Neuron (in vitro differentiated cells): ENCODE data around the gene HINT1.

Experiments used
- H2AFZ ChIP-seq: one replicate; pipeline ENCODE4 v1.6.1; 2013; ENCODE audit warnings: low read depth, mild to moderate bottlenecking, inconsistent platforms, low read length, moderate library complexity
- H3K27me3 ChIP-seq: one replicate; pipeline ENCODE4 v1.6.1; 2013; ENCODE audit warnings: low read length; ENCODE audit not compliant: insufficient read depth
- H3K36me3 ChIP-seq: one replicate; pipeline ENCODE4 v1.6.1; 2013; ENCODE audit warnings: low read length; ENCODE audit not compliant: insufficient read depth
- H3K4me1 ChIP-seq: one replicate; pipeline ENCODE4 v1.6.1; 2013; ENCODE audit warnings: low read length; ENCODE audit not compliant: insufficient read depth
- H3K4me3 ChIP-seq: 2 replicates; pipeline ENCODE4 v1.5.1; 2013; ENCODE audit warnings: mild to moderate bottlenecking, low read length, moderate library complexity
- H3K9me3 ChIP-seq: one replicate; pipeline ENCODE4 v1.6.1; 2013; ENCODE audit warnings: low read length

HINT1 gene

DNA sequence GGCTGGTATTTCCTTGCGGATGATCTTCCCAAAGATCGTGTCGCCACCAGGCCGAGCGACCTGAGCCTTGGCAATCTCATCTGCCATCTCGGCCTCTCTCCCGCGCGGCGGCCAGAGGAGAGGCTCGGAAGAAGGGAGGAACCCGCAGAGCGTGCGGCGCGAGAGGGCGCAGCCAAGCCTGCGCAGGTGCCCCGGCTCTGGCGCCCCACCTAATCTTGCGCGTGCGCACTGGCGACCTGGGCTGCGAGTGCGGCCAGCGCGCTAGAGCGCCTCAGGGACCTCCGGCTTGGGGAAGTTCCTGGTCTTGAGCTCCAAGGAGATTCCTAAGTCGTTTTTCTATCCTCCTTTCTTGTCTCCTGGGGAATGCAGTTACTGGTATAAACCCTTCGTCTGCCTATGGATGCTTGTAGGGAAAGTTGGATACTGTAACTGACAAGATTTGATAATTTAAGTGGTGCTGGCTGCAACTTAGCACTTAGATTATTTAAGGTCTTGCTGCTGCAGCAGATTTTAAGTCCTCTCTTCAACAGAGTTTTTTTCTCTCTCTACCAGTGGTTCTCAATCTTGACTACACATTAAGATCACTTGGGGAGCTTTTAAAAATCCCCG lies at the start of gene HINT1:
HINT1 (minus strand) TSS at position 138 of the 609 bp plus-strand sequence; CDS start at position 87, 51 bp downstream.
- H3K27me3 ChIP-seq, result no peaks in the 10 kb centered on the region
- H3K4me3 ChIP-seq, result peak within 1 kb of the TSS; percentile 94
- peaks cover 24% of the 10 kb centered on the region for H3K36me3 ChIP-seq
- peaks cover 10% of the 10 kb centered on the region for H3K4me1 ChIP-seq
- H2AFZ ChIP-seq, result peak within 1 kb of the TSS; percentile 99
- no peaks in the 10 kb centered on the region for H3K9me3 ChIP-seq

- H3K9me3 ChIP-seq, result no peaks in the 10 kb centered on the region
- no peak overlapping the region for H3K4me3 ChIP-seq
- H3K36me3 ChIP-seq, result no peaks in the 10 kb centered on the region
- peaks cover 11% of the 10 kb centered on the region for H3K4me1 ChIP-seq
- peak overlapping the region; percentile 5 for H2AFZ ChIP-seq
- no peaks in the 10 kb centered on the region for H3K27me3 ChIP-seq
Measured at GRCh38 chr5:131214609-131215227, 49.7 kb upstream of the HINT1 start.

DNA sequence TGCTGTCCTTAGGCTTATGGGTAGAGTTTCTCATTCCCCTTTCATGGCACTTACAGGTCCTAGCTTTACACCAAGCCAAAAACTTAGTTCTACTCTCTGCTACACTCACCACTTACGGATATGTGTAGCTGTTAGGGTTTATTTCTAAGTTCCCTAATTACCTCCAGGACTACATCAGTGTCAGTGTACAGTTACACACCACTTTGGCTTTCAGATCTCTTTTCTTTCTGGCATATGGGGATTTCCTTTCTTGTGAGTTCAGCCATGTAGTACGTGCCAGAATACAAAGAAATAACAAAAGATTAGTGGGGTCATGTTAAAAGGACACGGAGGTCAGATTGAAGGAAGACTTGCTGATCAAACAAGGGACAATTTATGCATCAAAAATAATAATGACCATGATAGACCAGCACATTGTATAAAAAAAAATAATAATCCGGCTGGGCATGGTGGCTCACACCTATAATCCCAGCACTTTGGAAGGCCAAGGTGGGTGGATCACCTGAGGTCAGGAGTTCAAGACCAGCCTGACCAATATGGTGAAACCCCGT lies 47.5 kb upstream of the HINT1 start:
- no peaks in the 10 kb centered on the region for H3K36me3 ChIP-seq
- no peaks in the 10 kb centered on the region for H3K9me3 ChIP-seq
- no peaks in the 10 kb centered on the region for H3K27me3 ChIP-seq
- no peak overlapping the region for H3K4me3 ChIP-seq
- peaks cover 11% of the 10 kb centered on the region for H3K4me1 ChIP-seq
- H2AFZ ChIP-seq, result no peak overlapping the region

DNA sequence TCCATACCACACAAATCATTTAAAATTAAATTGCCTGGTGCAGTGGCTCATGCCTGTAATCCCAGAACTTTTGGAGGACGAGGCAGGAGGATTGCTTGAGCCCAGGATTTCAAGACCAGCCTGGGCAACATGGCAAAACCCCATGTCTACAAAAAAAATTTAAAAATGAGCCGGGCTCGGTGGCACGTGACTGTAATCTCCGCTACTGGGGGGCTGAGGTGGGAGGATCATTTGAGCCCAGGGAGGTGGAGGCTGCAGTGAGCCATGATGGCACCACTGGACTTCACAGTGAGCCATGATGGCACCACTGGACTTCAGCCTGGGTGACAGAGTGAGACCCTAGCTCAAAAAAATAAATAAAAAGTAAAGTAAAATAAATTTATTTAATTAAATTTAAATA lies 46.6 kb upstream of the HINT1 start:
- Histone ChIP-seq H3K4me1 (peaks cover 11% of the 10 kb centered on the region), H3K4me3 (no peak overlapping the region), H3K9me3 (no peaks in the 10 kb centered on the region), H3K36me3 (no peaks in the 10 kb centered on the region), H3K27me3 (no peaks in the 10 kb centered on the region), H2AFZ (no peak overlapping the region)

DNA sequence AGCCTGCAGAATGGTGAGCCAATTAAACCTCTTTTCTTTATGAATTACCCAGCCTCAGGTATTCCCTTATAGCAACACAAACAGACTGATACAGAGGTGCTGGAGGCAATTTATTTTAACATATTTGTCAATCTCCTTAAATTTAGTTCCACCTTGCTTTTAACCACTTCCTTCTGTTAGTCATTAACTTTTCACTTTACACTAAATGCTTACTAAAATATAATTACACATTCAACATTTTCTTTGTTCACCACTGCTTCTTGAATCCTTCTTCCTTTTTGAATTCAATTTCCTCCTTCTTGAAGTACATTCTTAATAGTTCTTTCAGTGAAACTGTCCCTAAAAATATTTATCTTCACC lies 45.1 kb upstream of the HINT1 start:
- Histone ChIP-seq H3K36me3 (no peaks in the 10 kb centered on the region), H3K4me1 (peaks cover 8% of the 10 kb centered on the region), H3K4me3 (no peak overlapping the region), H3K9me3 (no peaks in the 10 kb centered on the region), H3K27me3 (no peaks in the 10 kb centered on the region), H2AFZ (no peak overlapping the region)

- Histone ChIP-seq H2AFZ (no peak overlapping the region), H3K4me1 (peaks cover 3% of the 10 kb centered on the region), H3K4me3 (no peak overlapping the region)
Measured at GRCh38 chr5:131209506-131210150, 44.6 kb upstream of the HINT1 start.

GRCh38 chr5:131209175-131209505 lies 44.1 kb upstream of the HINT1 start:
- no peak overlapping the region for H2AFZ ChIP-seq
- no peaks in the 10 kb centered on the region for H3K36me3 ChIP-seq
- H3K9me3 ChIP-seq, result no peaks in the 10 kb centered on the region
- no peaks in the 10 kb centered on the region for H3K4me1 ChIP-seq
- H3K27me3 ChIP-seq, result no peaks in the 10 kb centered on the region
- H3K4me3 ChIP-seq, result no peak overlapping the region

More at GRCh38 chr5:131209506-131210150, 44.6 kb upstream of the HINT1 start:
- Histone ChIP-seq H3K36me3 (no peaks in the 10 kb centered on the region), H3K27me3 (no peaks in the 10 kb centered on the region), H3K9me3 (no peaks in the 10 kb centered on the region)

DNA sequence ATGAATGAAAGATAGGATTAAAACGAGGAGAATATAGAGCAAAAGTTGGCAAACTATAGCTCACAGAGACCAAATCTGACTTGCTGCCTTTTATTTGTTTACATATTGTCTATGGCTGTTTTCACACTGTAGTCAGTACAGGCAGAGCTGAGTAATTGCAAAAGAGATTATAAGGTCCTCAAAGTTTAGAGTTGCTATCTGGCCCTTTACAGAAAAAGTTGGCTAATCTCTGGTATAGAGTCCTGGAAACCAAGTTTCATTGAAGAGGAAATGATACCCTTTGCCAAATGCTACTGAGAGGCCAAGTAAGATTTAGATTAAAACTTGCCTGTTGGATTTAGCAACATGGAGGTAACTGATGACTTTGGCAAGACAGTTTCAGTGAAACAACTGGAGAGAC lies 41.7 kb upstream of the HINT1 start:
- Histone ChIP-seq H3K4me1 (no peaks in the 10 kb centered on the region), H3K4me3 (no peak overlapping the region), H2AFZ (no peak overlapping the region), H3K27me3 (no peaks in the 10 kb centered on the region), H3K9me3 (no peaks in the 10 kb centered on the region), H3K36me3 (no peaks in the 10 kb centered on the region)

DNA sequence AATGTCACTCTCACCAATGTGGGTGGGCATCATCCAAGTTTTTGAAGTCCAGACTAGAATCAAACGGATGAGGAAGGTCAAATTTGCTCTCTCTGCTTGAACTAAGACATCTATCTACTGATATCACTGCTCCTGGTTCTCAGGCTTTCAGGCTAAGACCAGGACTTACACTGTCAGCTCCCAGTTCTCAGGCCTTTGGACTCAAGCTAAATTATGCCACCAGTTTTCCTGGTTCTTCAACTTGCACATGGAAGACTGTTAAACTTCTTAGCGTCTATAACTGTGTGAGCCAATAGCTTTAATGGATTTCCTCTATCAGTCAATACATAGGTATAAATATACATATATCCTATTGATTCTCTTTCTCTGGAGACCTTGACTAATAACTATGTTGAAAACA lies 41.0 kb upstream of the HINT1 start:
- no peaks in the 10 kb centered on the region for H3K36me3 ChIP-seq
- H3K9me3 ChIP-seq, result no peaks in the 10 kb centered on the region

GRCh38 chr5:131204964-131205363 lies 39.9 kb upstream of the HINT1 start:
- no peaks in the 10 kb centered on the region for H3K36me3 ChIP-seq
- H2AFZ ChIP-seq, result no peak overlapping the region
- H3K9me3 ChIP-seq, result no peaks in the 10 kb centered on the region
- no peaks in the 10 kb centered on the region for H3K27me3 ChIP-seq
- H3K4me3 ChIP-seq, result no peak overlapping the region
- no peaks in the 10 kb centered on the region for H3K4me1 ChIP-seq

More for the DNA sequence above, 41.0 kb upstream of the HINT1 start:
- no peaks in the 10 kb centered on the region for H3K4me1 ChIP-seq
- H3K4me3 ChIP-seq, result no peak overlapping the region
- H3K27me3 ChIP-seq, result no peaks in the 10 kb centered on the region
- no peak overlapping the region for H2AFZ ChIP-seq

DNA sequence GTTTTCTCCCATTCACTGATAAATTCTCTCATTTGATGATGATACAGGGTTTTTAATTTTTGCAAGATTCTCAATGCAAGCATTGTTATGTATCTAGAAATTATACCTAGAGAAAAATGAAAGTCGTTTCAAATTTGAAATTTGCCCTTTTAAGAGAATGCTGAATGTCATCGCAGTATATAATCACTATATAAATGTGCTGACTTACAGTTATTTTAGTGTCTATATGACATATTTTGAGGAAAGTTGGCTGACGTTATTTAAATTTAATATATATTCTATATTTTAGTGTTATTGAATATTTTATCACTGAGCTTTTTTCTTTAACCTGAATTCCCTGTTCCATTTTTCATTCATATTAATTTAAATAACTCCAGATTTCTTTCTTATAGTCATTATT lies 35.5 kb upstream of the HINT1 start:
- Histone ChIP-seq H3K4me1 (no peaks in the 10 kb centered on the region), H2AFZ (no peak overlapping the region), H3K27me3 (no peaks in the 10 kb centered on the region), H3K4me3 (no peak overlapping the region), H3K9me3 (no peaks in the 10 kb centered on the region), H3K36me3 (no peaks in the 10 kb centered on the region)

DNA sequence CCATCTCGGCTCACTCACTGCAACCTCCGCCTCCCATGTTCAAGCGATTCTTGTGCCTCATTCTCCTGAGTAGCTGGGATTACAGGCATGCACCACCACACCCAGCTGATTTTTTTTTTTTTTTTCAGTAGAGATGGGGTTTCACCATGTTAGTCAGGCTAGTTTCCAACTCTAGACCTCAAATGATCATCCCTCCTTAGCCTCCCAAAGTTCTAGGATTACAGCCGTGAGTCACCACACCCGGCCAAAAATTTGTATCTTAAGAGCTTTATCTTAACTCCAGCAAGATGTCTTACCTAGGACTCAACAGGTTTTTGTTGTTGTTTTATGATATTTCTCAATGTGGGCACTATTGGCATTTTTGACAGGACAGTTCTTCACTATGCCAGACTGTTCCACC lies 33.6 kb upstream of the HINT1 start:
- Histone ChIP-seq H3K27me3 (no peaks in the 10 kb centered on the region), H3K36me3 (no peaks in the 10 kb centered on the region), H3K9me3 (no peaks in the 10 kb centered on the region), H2AFZ (no peak overlapping the region), H3K4me1 (no peaks in the 10 kb centered on the region), H3K4me3 (no peak overlapping the region)

DNA sequence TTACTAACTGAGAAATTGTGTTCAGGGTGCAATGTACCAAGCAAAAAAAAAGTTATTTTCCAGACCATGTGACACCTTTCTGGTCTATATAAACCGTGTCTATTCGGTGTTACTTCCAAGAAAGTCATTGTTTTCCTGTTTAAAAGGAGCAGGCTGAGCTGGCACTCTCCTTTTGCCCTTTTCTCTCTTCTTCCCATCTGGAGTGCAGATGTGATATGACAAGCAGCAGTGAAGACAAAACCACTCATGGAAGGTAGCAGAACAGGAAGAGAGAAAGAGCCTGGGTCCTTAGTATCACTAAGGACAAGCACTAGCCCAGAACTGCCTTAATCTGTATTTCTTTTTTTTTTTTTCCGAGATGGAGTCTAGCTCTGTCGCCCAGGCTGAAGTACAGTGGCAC lies 31.3 kb upstream of the HINT1 start:
- Histone ChIP-seq H3K36me3 (no peaks in the 10 kb centered on the region), H3K27me3 (no peaks in the 10 kb centered on the region), H3K4me3 (no peak overlapping the region), H3K4me1 (peaks cover 2% of the 10 kb centered on the region), H3K9me3 (no peaks in the 10 kb centered on the region), H2AFZ (no peak overlapping the region)
